PC-3 (cell line): ENCODE data around the gene UGT1A3.
A peak's percentile ranks its signal among the peaks of the same experiment; 100 is the strongest.

Source experiments
- CTCF ChIP-seq: fragments of 300-600 bp; sonication (generic); conservative IDR thresholded peaks from 2 replicates; pipeline ENCODE4 v1.5.1; 2017; ENCODE audit warnings: antibody characterized with exemption, low read depth, mild to moderate bottlenecking, low read length
- EZH2 ChIP-seq: fragments of 300-600 bp; sonication (generic); IDR thresholded peaks from one replicate; pipeline ENCODE4 v1.6.1; 2017; ENCODE audit warnings: antibody characterized with exemption, mild to moderate bottlenecking, low read length; ENCODE audit not compliant: unreplicated experiment
- EZH2phosphoT487 ChIP-seq: fragments of 300-600 bp; sonication (generic); IDR thresholded peaks from 2 replicates; pipeline ENCODE4 v1.6.1; 2018; ENCODE audit warnings: mild to moderate bottlenecking, antibody characterized with exemption, low read length, borderline replicate concordance

GRCh38 chr2:233807215-233807865, 78.5 kb downstream of the UGT1A3 start:
- TF ChIP-seq CTCF: peak; percentile 35; the same call in 1 of the 2 replicates
- TF ChIP-seq EZH2: no peak
- no peak for TF ChIP-seq EZH2phosphoT487
